ENCODE data around the gene TMEM200A. TPM values are rescaled to one million over a fixed set of nuclear protein-coding genes. Genes with fewer than 3 reads are reported as not detected.

TMEM200A gene
- total and polyA plus RNA-seq, 2 donors (not counting 1 experiment from before 2014, with no cell fraction given) = 0.13 to 0.37 TPM

- ATAC-seq (ENCODE audit: low read depth) (no peak), DNase-seq (no peak)
- Histone ChIP-seq H3K4me1 (ENCODE audit: control insufficient read depth in 2 of 2, insufficient read depth in 2 of 2, low read length in 2 of 2) (no peaks in the 10 kb centered on the region), H3K36me3 (replicated peaks in 1 of 2; ENCODE audit: control extremely low read depth in 1 of 2, control insufficient read depth in 1 of 2, extremely low read depth in 1 of 2, insufficient read depth in 2 of 2, low read length in 1 of 2) (no peaks in the 10 kb centered on the region), H3K79me2 (ENCODE audit: control insufficient read depth, insufficient read depth, low read length) (no peaks in the 10 kb centered on the region), H4K20me1 (ENCODE audit: control insufficient read depth, insufficient read depth, low read length, poor library complexity, severe bottlenecking) (no peaks in the 10 kb centered on the region), H3K9ac (ENCODE audit: low read length) (no peak overlapping the region), H2AFZ (ENCODE audit: insufficient read depth, low read depth, low read length, poor library complexity, severe bottlenecking) (no peak overlapping the region), H3K9me3 (ENCODE audit: control extremely low read depth in 1 of 3, control insufficient read depth in 2 of 3, insufficient read depth in 1 of 3, low read length in 2 of 3) (no peaks in the 10 kb centered on the region), H3K27me3 (replicated peaks in 1 of 4; ENCODE audit: control extremely low read depth in 1 of 4, control insufficient read depth in 3 of 4, insufficient read depth in 4 of 4, low read length in 3 of 4) (no peaks in the 10 kb centered on the region), H3K4me2 (replicated peaks; ENCODE audit: low read depth, low read length, poor library complexity, severe bottlenecking) (no peak overlapping the region), H3K27ac (ENCODE audit: low read length in 2 of 2) (no peak overlapping the region), H3K4me3 (ENCODE audit: control extremely low read depth in 1 of 5, extremely low read depth in 1 of 5, insufficient read depth in 1 of 5, low read depth in 2 of 5, low read length in 4 of 5) (no peak overlapping the region)
- POLR2A ChIA-PET = no interaction called here
- CTCF ChIA-PET = no interaction called here
- WGBS (ENCODE audit: insufficient coverage) = no CpG with 5 or more reads among the region's 1 CpG
- Mint-ChIP-seq H3K4me1 (no peaks in the 10 kb centered on the region), H3K4me3 (no peak overlapping the region), H3K9me3 (ENCODE audit: insufficient read depth) (no peaks in the 10 kb centered on the region), H3K27me3 (no peaks in the 10 kb centered on the region), H3K27ac (no peak overlapping the region)
- TF ChIP-seq EZH2 (IDR thresholded peaks at IDR 0.05; ENCODE audit: borderline replicate concordance, insufficient read depth, low read depth, low read length, poor library complexity, severe bottlenecking) = no peak
- intact Hi-C loops (cut with micrococcal nuclease) = no loop called here
Measured at GRCh38 chr6:130421585-130421984, 55.8 kb downstream of the TMEM200A start.

- H3K9ac ChIP-seq (ENCODE audit: low read length) = no peak overlapping the region
- no peaks in the 10 kb centered on the region for H3K79me2 ChIP-seq (ENCODE audit: control insufficient read depth, insufficient read depth, low read length)
- ATAC-seq (ENCODE audit: low read depth) (no peak), DNase-seq (no peak)
- H3K4me3 ChIP-seq (ENCODE audit: control extremely low read depth in 1 of 5, extremely low read depth in 1 of 5, insufficient read depth in 1 of 5, low read depth in 2 of 5, low read length in 4 of 5) = no peak overlapping the region
- Mint-ChIP-seq H3K27me3 (no peaks in the 10 kb centered on the region), H3K27ac (no peak overlapping the region), H3K4me3 (no peak overlapping the region), H3K4me1 (no peaks in the 10 kb centered on the region), H3K9me3 (ENCODE audit: insufficient read depth) (no peaks in the 10 kb centered on the region)
- H3K27ac ChIP-seq (ENCODE audit: low read length in 2 of 2) = no peak overlapping the region
- H4K20me1 ChIP-seq (ENCODE audit: control insufficient read depth, insufficient read depth, low read length, poor library complexity, severe bottlenecking) = no peaks in the 10 kb centered on the region
- intact Hi-C loops (cut with micrococcal nuclease) = no loop called here
- ChIA-PET POLR2A (no interaction called here), CTCF (no interaction called here)
- no peak overlapping the region for H3K4me2 ChIP-seq (replicated peaks; ENCODE audit: low read depth, low read length, poor library complexity, severe bottlenecking)
- 100% methylated on average over 2 of the region's 3 CpGs for WGBS (ENCODE audit: insufficient coverage)
- TF ChIP-seq CTCF (IDR thresholded peaks at IDR 0.05) (no peak), EZH2 (IDR thresholded peaks at IDR 0.05; ENCODE audit: borderline replicate concordance, insufficient read depth, low read depth, low read length, poor library complexity, severe bottlenecking) (no peak)
- no peaks in the 10 kb centered on the region for H3K27me3 ChIP-seq (replicated peaks in 1 of 4; ENCODE audit: control extremely low read depth in 1 of 4, control insufficient read depth in 3 of 4, insufficient read depth in 4 of 4, low read length in 3 of 4)
- no peaks in the 10 kb centered on the region for H3K4me1 ChIP-seq (ENCODE audit: control insufficient read depth in 2 of 2, insufficient read depth in 2 of 2, low read length in 2 of 2)
- no peak overlapping the region for H2AFZ ChIP-seq (ENCODE audit: insufficient read depth, low read depth, low read length, poor library complexity, severe bottlenecking)
- H3K36me3 ChIP-seq (replicated peaks in 1 of 2; ENCODE audit: control extremely low read depth in 1 of 2, control insufficient read depth in 1 of 2, extremely low read depth in 1 of 2, insufficient read depth in 2 of 2, low read length in 1 of 2) = no peaks in the 10 kb centered on the region
- no peaks in the 10 kb centered on the region for H3K9me3 ChIP-seq (ENCODE audit: control extremely low read depth in 1 of 3, control insufficient read depth in 2 of 3, insufficient read depth in 1 of 3, low read length in 2 of 3)
Measured at GRCh38 chr6:130423044-130423443, 57.2 kb downstream of the TMEM200A start.
